A549 (cell line): ENCODE data around the gene DBF4B. TPM values are rescaled to one million over a fixed set of nuclear protein-coding genes. Genes with fewer than 3 reads are reported as not detected.

Source experiments
- ATAC-seq, 2 experiments: fragments of 200-7000 bp in 1 of 2; fragments of >200 bp in 1 of 2; cut with Nextera tagmentation in 1 of 2; cut with Tn5 transposase in 1 of 2; 3 replicates each; pipeline versions ENCODE4 v1.8.0 to v1.9.1; 2018 to 2020; ENCODE audit warnings: mild to moderate bottlenecking in 1 of 2, moderate library complexity in 1 of 2
- CTCF ChIA-PET: fragments of 300-600 bp; sonication (Branson Sonifier 250); formaldehyde crosslinking; extraction: SDS; loops from one replicate; lab custom pipeline; 2021; ENCODE audit warnings: antibody characterized with exemption, inconsistent platforms; lab: Yijun Ruan, JAX
- POLR2A ChIA-PET: fragments of 350-600 bp; formaldehyde crosslinking; extraction: SDS; loops from one replicate; lab custom pipeline; 2021; ENCODE audit warnings: antibody characterized with exemption, inconsistent platforms; lab: Yijun Ruan, JAX
- DNase-seq, 2 experiments: peaks; one replicate each; pipeline versions ENCODE4 v3.0.0 to v3.0.0-alpha.2; 2011 to 2016; ENCODE audit warnings: low read depth in 1 of 2, low spot score in 1 of 2
- FAIRE-seq: peaks from 2 replicates; lab custom pipeline; 2011; peaks lifted over from hg19 to GRCh38; lab: Jason Lieb, UNC
- H3K27ac ChIP-seq, 2 experiments: fragments of >200 bp; sonication (Bioruptor Twin); formaldehyde crosslinking; 3 replicates each; pipeline ENCODE4 v1.5.1; 2016 to 2017
- H3K4me1 ChIP-seq: fragments of >200 bp; sonication (Bioruptor Twin); formaldehyde crosslinking; 3 replicates; pipeline ENCODE4 v1.6.1; 2016
- H3K4me2 ChIP-seq: fragments of >200 bp; sonication (Bioruptor Twin); formaldehyde crosslinking; 3 replicates; pipeline ENCODE4 v1.6.1; 2016
- H3K4me3 ChIP-seq: fragments of >200 bp; sonication (Bioruptor Twin); formaldehyde crosslinking; 3 replicates; pipeline ENCODE4 v1.5.1; 2016
- H3K9me3 ChIP-seq: fragments of >200 bp; sonication (Bioruptor Twin); formaldehyde crosslinking; 3 replicates; pipeline ENCODE4 v1.6.1; 2016
- BHLHE40 ChIP-seq: IDR thresholded peaks from 2 replicates; pipeline ENCODE4 v1.6.1; 2012; ENCODE audit warnings: low read depth, low read length, inconsistent platforms
- CBX2 ChIP-seq: fragments of 200-600 bp; sonication (generic); IDR thresholded peaks from 2 replicates; pipeline ENCODE4 v1.6.1; 2016; ENCODE audit warnings: low read depth, mild to moderate bottlenecking, borderline replicate concordance
- CBX8 ChIP-seq: fragments of 200-600 bp; sonication (generic); IDR thresholded peaks from 2 replicates; pipeline ENCODE4 v1.6.1; 2016
- CEBPB ChIP-seq, 2 experiments: fragments of >200 bp in 1 of 2; sonication (Bioruptor Twin) in 1 of 2; formaldehyde crosslinking in 1 of 2; IDR thresholded peaks; 2 replicates each; pipeline ENCODE4 v1.6.1; 2012 to 2016
- CHD2 ChIP-seq: fragments of 150-350 bp; IDR thresholded peaks from 2 replicates; pipeline ENCODE4 v1.6.1; 2014; ENCODE audit warnings: low read length; ENCODE audit not compliant: partially characterized antibody
- CHD4 ChIP-seq: fragments of 200-600 bp; sonication (generic); IDR thresholded peaks from 2 replicates; pipeline ENCODE4 v1.6.1; 2016; ENCODE audit warnings: antibody characterized with exemption, mild to moderate bottlenecking, borderline replicate concordance
- EHF ChIP-seq: fragments of 250-450 bp; sonication (Bioruptor Pico); IDR thresholded peaks from 2 replicates; pipeline ENCODE4 v1.5.0; 2020; ENCODE audit warnings: mild to moderate bottlenecking
- ELK1 ChIP-seq: fragments of 150-350 bp; IDR thresholded peaks from 2 replicates; pipeline ENCODE4 v1.6.1; 2014; ENCODE audit warnings: low read depth, mild to moderate bottlenecking, low read length
- FOSL2 ChIP-seq, 2 experiments: fragments of 450-650 bp in 1 of 2; fragments of >200 bp in 1 of 2; sonication (Bioruptor Twin) in 1 of 2; formaldehyde crosslinking; IDR thresholded peaks; 2 replicates each; pipeline versions ENCODE4 v1.5.0 to v1.6.1; 2016 to 2020; ENCODE audit warnings: mild to moderate bottlenecking in 1 of 2, moderate library complexity in 1 of 2
- GATA3 ChIP-seq: IDR thresholded peaks from 2 replicates; pipeline ENCODE4 v1.6.1; 2012; ENCODE audit warnings: borderline replicate concordance
- HOXA7 ChIP-seq: fragments of 250-450 bp; sonication (Bioruptor Pico); IDR thresholded peaks from 2 replicates; pipeline ENCODE4 v1.5.0; 2020; ENCODE audit warnings: mild to moderate bottlenecking, moderate library complexity
- HOXB13 ChIP-seq: fragments of 250-450 bp; sonication (Bioruptor Pico); IDR thresholded peaks from 2 replicates; pipeline ENCODE4 v1.5.0; 2020; ENCODE audit warnings: low read depth, mild to moderate bottlenecking, moderate library complexity
- HOXB5 ChIP-seq: fragments of 250-450 bp; sonication (Bioruptor Pico); IDR thresholded peaks from 2 replicates; pipeline ENCODE4 v1.5.0; 2020; ENCODE audit warnings: mild to moderate bottlenecking, moderate library complexity
- MAZ ChIP-seq: fragments of 150-350 bp; IDR thresholded peaks from 2 replicates; pipeline ENCODE4 v1.6.1; 2014; ENCODE audit warnings: antibody characterized with exemption, low read depth, low read length, borderline replicate concordance
- MYC ChIP-seq: IDR thresholded peaks from 2 replicates; pipeline ENCODE4 v1.6.1; 2012; ENCODE audit warnings: mild to moderate bottlenecking, inconsistent platforms, low read length, improper control_type of control experiment, borderline replicate concordance
- NR3C1 ChIP-seq: fragments of >200 bp; sonication (Bioruptor Twin); formaldehyde crosslinking; IDR thresholded peaks from 3 replicates; pipeline ENCODE4 v1.6.1; 2017
- RCOR1 ChIP-seq: fragments of 150-350 bp; IDR thresholded peaks from 2 replicates; pipeline ENCODE4 v1.6.1; 2014; ENCODE audit warnings: antibody characterized with exemption, low read length, low read depth
- REST ChIP-seq: fragments of 200-600 bp; sonication (generic); IDR thresholded peaks from 2 replicates; pipeline ENCODE4 v1.6.1; 2016; ENCODE audit warnings: antibody characterized with exemption, mild to moderate bottlenecking, moderate library complexity
- RFX5 ChIP-seq: fragments of 450-650 bp; IDR thresholded peaks from 2 replicates; pipeline ENCODE4 v1.7.1; 2014; ENCODE audit warnings: antibody characterized with exemption, mild to moderate bottlenecking, moderate library complexity
- TP53 ChIP-seq: fragments of 250-450 bp; sonication (Bioruptor Pico); IDR thresholded peaks from 2 replicates; pipeline ENCODE4 v1.5.0; 2021; ENCODE audit warnings: mild to moderate bottlenecking, moderate library complexity
- ZFP36 ChIP-seq: fragments of 450-650 bp; IDR thresholded peaks from 2 replicates; pipeline ENCODE4 v1.6.1; 2014; ENCODE audit warnings: borderline replicate concordance; ENCODE audit not compliant: partially characterized antibody
- ZNF302 ChIP-seq: fragments of 250-450 bp; sonication (Bioruptor Pico); IDR thresholded peaks from 2 replicates; pipeline ENCODE4 v1.9.0; 2021; ENCODE audit warnings: inconsistent platforms, mild to moderate bottlenecking, moderate library complexity
- ZSCAN20 ChIP-seq: fragments of 250-450 bp; sonication (Bioruptor Pico); IDR thresholded peaks from 2 replicates; pipeline ENCODE4 v1.8.0; 2022; ENCODE audit warnings: mild to moderate bottlenecking, moderate library complexity
- WGBS: methylation state at CpG from one replicate; pipeline ENCODE4 v1.1.6; 2017; ENCODE audit errors: missing lambda C conversion rate; 5-methylcytosine and 5-hydroxymethylcytosine counted together
- polyA plus RNA-seq, 4 experiments: library from polyadenylated mRNA; depleted of rRNA in 3 of 4; stranded (reverse); fragments of >200 nt; fragmentation: RNase III in 1 of 4; extraction: RNeasy Plus Mini Kit Qiagen cat#74134 plus additional on column Dnase treatment in 1 of 4; gene quantifications; 2 replicates in 3 of 4; 3 replicates in 1 of 4; pipeline ENCODE4 v1.2.3, GENCODE V29; 2011 to 2017
- TF ChIP-seq, protein P1 (sequence below): fragments of 250-450 bp; sonication (Bioruptor Pico); IDR thresholded peaks from 2 replicates; pipeline ENCODE4 v1.5.0; 2020; ENCODE audit warnings: low read depth, mild to moderate bottlenecking, moderate library complexity
- TF ChIP-seq, protein P2 (sequence below): fragments of >200 bp; sonication (Bioruptor Twin); formaldehyde crosslinking; IDR thresholded peaks from 3 replicates; pipeline ENCODE4 v1.6.1; 2016

DBF4B gene
- polyA plus RNA-seq, 2 of the 4 experiments (the other 2 are of a cell fraction), result 16.9 to 32.3 TPM

DNA sequence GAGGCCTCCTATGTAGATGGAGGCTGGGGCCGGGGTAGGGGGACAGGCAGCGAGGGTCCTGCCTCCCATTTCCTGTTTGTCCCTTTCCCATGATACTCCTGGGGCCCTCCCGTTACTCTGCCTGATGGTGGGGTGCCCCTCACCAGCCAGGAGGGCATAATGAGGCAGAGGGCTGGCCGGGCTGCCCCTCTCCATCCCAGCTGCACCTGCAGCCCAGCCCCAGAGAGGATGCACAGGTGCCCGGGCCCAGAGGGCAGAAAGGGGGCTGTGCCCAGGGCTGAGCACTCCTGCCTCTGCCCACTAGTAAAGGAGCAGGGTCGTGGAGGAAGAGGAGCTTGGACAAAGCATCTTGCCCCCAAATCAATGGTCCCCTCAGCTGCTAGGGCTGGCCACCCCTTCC lies 60.8 kb downstream of the DBF4B start:
- Histone ChIP-seq H3K4me1 (peaks cover under 1% of the 10 kb centered on the region; the same call in 2 of the 3 replicates), H3K27ac (no peak overlapping the region), H3K4me3 (no peak overlapping the region), H3K4me2 (no peak overlapping the region)
- CTCF ChIA-PET, result interaction anchor here (3.5 to 30.3 kb wide), 3 partner anchors 9 to 253 kb away, joined by 21 to 1787 read pairs (median 27); partner anchors contain the start of gene HIGD1B
- WGBS, result 59% methylated on average over 6 of the region's 6 CpGs
- ATAC-seq, result no peak
- POLR2A ChIA-PET, result no interaction called here
- TF ChIP-seq CHD4 (no peak), RFX5 (no peak), CEBPB (IDR thresholded peaks at IDR 0.05) (no peak), RCOR1 (no peak), GATA3 (no peak), EHF (CRISPR knock-in tag) (no peak), ZNF302 (CRISPR knock-in tag) (no peak), CBX2 (no peak), TP53 (no peak), ZSCAN20 (no peak), CHD2 (no peak), HOXB5 (CRISPR knock-in tag) (no peak)
- TF ChIP-seq, protein P1, sequence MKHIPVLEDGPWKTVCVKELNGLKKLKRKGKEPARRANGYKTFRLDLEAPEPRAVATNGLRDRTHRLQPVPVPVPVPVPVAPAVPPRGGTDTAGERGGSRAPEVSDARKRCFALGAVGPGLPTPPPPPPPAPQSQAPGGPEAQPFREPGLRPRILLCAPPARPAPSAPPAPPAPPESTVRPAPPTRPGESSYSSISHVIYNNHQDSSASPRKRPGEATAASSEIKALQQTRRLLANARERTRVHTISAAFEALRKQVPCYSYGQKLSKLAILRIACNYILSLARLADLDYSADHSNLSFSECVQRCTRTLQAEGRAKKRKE, result no peak
- TF ChIP-seq, protein P2, sequence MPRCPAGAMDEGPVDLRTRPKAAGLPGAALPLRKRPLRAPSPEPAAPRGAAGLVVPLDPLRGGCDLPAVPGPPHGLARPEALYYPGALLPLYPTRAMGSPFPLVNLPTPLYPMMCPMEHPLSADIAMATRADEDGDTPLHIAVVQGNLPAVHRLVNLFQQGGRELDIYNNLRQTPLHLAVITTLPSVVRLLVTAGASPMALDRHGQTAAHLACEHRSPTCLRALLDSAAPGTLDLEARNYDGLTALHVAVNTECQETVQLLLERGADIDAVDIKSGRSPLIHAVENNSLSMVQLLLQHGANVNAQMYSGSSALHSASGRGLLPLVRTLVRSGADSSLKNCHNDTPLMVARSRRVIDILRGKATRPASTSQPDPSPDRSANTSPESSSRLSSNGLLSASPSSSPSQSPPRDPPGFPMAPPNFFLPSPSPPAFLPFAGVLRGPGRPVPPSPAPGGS, result no peak
- TF ChIP-seq, all 56 proteins: peak for 0
- DNase-seq, result no peak
- FAIRE-seq, result no peak
- H3K9me3 ChIP-seq, result no peaks in the 10 kb centered on the region

DNA sequence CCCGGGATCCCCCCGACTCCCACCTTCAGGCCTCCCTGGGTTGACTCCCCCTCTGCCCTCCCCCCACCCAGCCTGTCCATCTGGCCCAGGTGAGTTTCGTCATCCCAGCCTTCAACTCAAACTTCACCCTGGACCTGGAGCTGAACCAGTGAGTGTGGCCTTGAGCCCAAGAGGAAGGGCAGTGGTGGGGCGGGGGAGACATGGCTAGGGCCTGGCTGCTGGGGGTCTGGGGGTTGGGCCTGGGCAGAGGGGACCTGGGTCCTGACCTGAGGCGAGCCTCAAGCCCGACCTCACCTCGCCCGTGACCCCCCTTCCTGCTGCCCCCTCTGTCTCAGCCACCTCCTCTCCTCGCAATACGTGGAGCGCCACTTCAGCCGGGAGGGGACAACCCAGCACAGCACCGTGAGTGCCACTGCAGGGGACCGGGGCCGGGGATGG lies 61.2 kb downstream of the DBF4B start:
- DNase-seq (no peak), ATAC-seq (no peak), FAIRE-seq (no peak)
- Histone ChIP-seq H3K4me1 (peaks cover 5% of the 10 kb centered on the region; the same call in 2 of the 3 replicates), H3K4me2 (no peak overlapping the region), H3K4me3 (no peak overlapping the region), H3K9me3 (no peaks in the 10 kb centered on the region), H3K27ac (no peak overlapping the region)
- CTCF ChIA-PET, result interaction anchor here (0.6 to 30.3 kb wide), 4 partner anchors 9 to 253 kb away, joined by 3 to 1787 read pairs (median 24); partner anchors contain the start of gene HIGD1B
- POLR2A ChIA-PET, result no interaction called here
- WGBS, result 73% methylated on average over 13 of the region's 15 CpGs
- no peak for TF ChIP-seq ELK1
- TF ChIP-seq HOXB13 (CRISPR knock-in tag), result no peak
- TF ChIP-seq CBX8, result no peak
- no peak for TF ChIP-seq FOSL2 (IDR thresholded peaks at IDR 0.05)
- no peak for TF ChIP-seq FOSL2 (CRISPR knock-in tag; IDR thresholded peaks at IDR 0.05)
- no peak for TF ChIP-seq CEBPB (IDR thresholded peaks at IDR 0.05)
- TF ChIP-seq EHF (CRISPR knock-in tag), result no peak
- TF ChIP-seq NR3C1, result no peak
- TF ChIP-seq ZFP36, result no peak
- no peak for TF ChIP-seq TP53
- no peak for TF ChIP-seq ZSCAN20

DNA sequence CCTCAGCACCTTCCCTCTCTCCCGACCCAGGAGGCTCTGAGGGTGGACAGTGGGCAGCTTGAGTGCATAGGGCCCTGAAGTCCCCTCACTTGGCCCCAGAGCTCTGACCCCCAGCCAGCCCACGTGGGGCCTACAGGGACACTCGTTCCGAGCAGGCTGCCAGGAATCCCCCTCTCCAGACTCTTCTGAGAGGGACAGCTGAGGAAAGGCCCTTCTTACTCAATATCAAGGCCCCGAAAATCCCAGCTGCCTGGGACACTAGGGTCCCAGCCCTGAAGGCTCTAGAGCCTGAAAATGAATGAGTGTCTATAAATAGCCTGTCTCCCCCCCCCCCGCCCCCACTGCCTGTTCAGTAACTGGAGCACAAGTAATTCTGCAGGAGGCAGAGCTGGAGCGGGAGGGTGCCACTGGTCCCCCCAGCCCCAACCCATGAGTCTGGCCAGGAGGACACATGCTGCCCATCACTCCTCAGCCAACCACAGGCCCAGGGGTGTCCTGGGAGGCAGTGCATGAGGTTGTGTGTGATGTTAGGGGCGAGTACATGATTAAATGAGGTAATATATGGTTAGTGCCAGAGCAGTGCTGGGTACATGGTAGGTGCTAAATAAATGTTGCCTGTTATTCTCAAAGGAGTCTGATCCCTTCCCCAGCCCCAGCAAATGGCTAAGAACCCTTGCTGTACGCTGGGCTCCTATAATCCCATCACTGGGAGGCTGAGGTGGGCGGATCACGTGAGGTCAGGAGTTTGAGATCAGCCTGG lies 61.9 kb downstream of the DBF4B start:
- DNase-seq, result no peak
- FAIRE-seq, result no peak
- no peak overlapping the region for H3K4me3 ChIP-seq
- ChIA-PET POLR2A (no interaction called here), CTCF (interaction anchor here (0.6 to 30.3 kb wide), 8 partner anchors 6 to 252 kb away, joined by 3 to 1787 read pairs (median 14); partner anchors contain the start of gene HIGD1B)
- no peak overlapping the region for H3K27ac ChIP-seq
- ATAC-seq, result no peak
- peaks cover 5% of the 10 kb centered on the region; the same call in 2 of the 3 replicates for H3K4me1 ChIP-seq
- no peak overlapping the region for H3K4me2 ChIP-seq
- H3K9me3 ChIP-seq, result no peaks in the 10 kb centered on the region
- WGBS, result 75% methylated on average over 9 of the region's 11 CpGs
- TF ChIP-seq REST (no peak), MYC (no peak), HOXA7 (CRISPR knock-in tag) (no peak), MAZ (no peak), BHLHE40 (no peak), ELK1 (no peak)
